Endodermal cell (in vitro differentiated cells): ENCODE measurements around the gene CPLX4. TPM values are rescaled to one million over a fixed set of nuclear protein-coding genes. Genes with fewer than 3 reads are reported as not detected.

Experiments used
- DNase-seq: peaks from one replicate; pipeline ENCODE4 v3.0.0-alpha.2; 2017
- H3K27ac ChIP-seq: 2 replicates; pipeline ENCODE4 v1.5.1; 2013; ENCODE audit warnings: mild to moderate bottlenecking, low read depth, low read length, moderate library complexity
- H3K27me3 ChIP-seq: 2 replicates; pipeline ENCODE4 v1.6.1; 2013; ENCODE audit warnings: mild to moderate bottlenecking, low read length, moderate library complexity; ENCODE audit not compliant: insufficient read depth, control insufficient read depth, poor library complexity, severe bottlenecking
- H3K36me3 ChIP-seq: 2 replicates; pipeline ENCODE4 v1.7.0; 2013; ENCODE audit warnings: mild to moderate bottlenecking, low read length, moderate library complexity; ENCODE audit not compliant: control insufficient read depth, insufficient read depth
- H3K4me1 ChIP-seq: one replicate; pipeline ENCODE4 v1.7.0; 2013; ENCODE audit warnings: low read length; ENCODE audit not compliant: control insufficient read depth, insufficient read depth
- H3K4me3 ChIP-seq: 2 replicates; pipeline ENCODE4 v1.5.1; 2013; ENCODE audit warnings: mild to moderate bottlenecking, low read length, moderate library complexity
- H3K9ac ChIP-seq: 2 replicates; pipeline ENCODE4 v1.6.1; 2013; ENCODE audit warnings: mild to moderate bottlenecking, low read length, moderate library complexity; ENCODE audit not compliant: poor library complexity, severe bottlenecking; ENCODE audit errors: extremely low read depth
- H3K9me3 ChIP-seq: 2 replicates; pipeline ENCODE4 v1.6.1; 2013; ENCODE audit warnings: mild to moderate bottlenecking, low read length, moderate library complexity; ENCODE audit not compliant: control insufficient read depth
- H3K27ac Mint-ChIP-seq: 2 replicates; pipeline ENCODE4 v1.8.0; 2020; ENCODE audit warnings: mixed read lengths
- H3K27me3 Mint-ChIP-seq: 2 replicates; pipeline ENCODE4 v1.8.0; 2021; ENCODE audit warnings: mild to moderate bottlenecking, mixed read lengths; ENCODE audit not compliant: insufficient read depth
- H3K36me3 Mint-ChIP-seq: 2 replicates; pipeline ENCODE4 v1.8.0; 2020; ENCODE audit warnings: low read depth, mixed read lengths
- H3K4me1 Mint-ChIP-seq: 2 replicates; pipeline ENCODE4 v1.8.0; 2020; ENCODE audit warnings: mixed read lengths
- H3K4me3 Mint-ChIP-seq: 2 replicates; pipeline ENCODE4 v1.8.0; 2020; ENCODE audit warnings: mild to moderate bottlenecking, moderate library complexity, mixed read lengths
- H3K9me3 Mint-ChIP-seq: 2 replicates; pipeline ENCODE4 v1.8.0; 2020; ENCODE audit warnings: mild to moderate bottlenecking, mixed read lengths
- WGBS, 2 experiments: methylation state at CpG; one replicate each; pipeline versions ENCODE4 v1.1.5 to v1.1.7; 2013; ENCODE audit warnings: missing lambda C conversion rate in 2 of 2, mixed read lengths in 1 of 2; ENCODE audit not compliant: insufficient coverage in 1 of 2, insufficient read length in 1 of 2; 5-methylcytosine and 5-hydroxymethylcytosine counted together
- total RNA-seq, 2 donors: library from RNA; stranded (reverse); fragmentation: NEBNext Ultra II Directional in 1 of 2; extraction: Animal tissue kit (Norgen Biotek cat#: 25700) in 1 of 2; gene quantifications; 2 replicates in 1 of 2; 3 replicates in 1 of 2; pipeline ENCODE4 v1.2.1, GENCODE V29; 2021
- TF ChIP-seq, protein P1 (sequence below): fragments of 200-600 bp; sonication (generic); conservative IDR thresholded peaks from 2 replicates; pipeline ENCODE4 v1.5.0; 2021; ENCODE audit warnings: antibody characterized with exemption, mild to moderate bottlenecking

CPLX4 gene
- total RNA-seq, 2 donors from 2014 or later: not detected

DNA sequence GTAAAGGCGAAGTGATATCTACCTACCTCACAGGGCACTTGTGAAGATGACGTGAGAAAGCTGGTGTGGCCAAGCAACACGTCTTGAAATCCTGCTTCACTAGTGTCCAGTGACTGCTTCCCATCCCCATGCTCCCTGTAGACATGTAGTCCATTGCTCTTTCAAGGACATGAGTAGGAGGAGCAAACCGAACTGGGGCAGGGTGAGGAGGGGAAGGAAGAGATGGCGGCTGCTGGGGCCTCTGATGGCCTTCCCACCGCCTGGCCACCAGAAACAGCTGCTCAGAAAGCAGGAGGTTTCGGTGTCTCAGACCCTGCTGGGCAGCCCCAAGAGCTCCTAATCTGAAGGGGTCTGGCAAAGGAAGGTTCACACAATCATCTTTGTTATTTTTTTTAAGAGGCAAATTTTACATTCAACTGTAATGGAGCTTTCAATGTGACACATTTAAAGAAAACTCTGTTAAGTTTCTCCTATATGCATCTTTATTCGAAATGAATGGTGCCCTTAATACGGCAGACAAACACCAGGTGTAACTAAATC is 14.7 kb downstream of the CPLX4 start:
- Mint-ChIP-seq H3K4me3 (no peak overlapping the region), H3K27ac (no peak overlapping the region), H3K9me3 (no peaks in the 10 kb centered on the region), H3K4me1 (peaks cover under 1% of the 10 kb centered on the region), H3K27me3 (peaks cover 42% of the 10 kb centered on the region), H3K36me3 (no peaks in the 10 kb centered on the region)
- no peaks in the 10 kb centered on the region for H3K9me3 ChIP-seq
- 84 to 100% methylated on average over 3 to 9 of the region's 9 CpGs for WGBS, 2 experiments
- H3K27ac ChIP-seq: no peak overlapping the region
- no peaks in the 10 kb centered on the region for H3K36me3 ChIP-seq
- H3K4me3 ChIP-seq: no peak overlapping the region
- no peaks in the 10 kb centered on the region for H3K4me1 ChIP-seq
- no peak overlapping the region for H3K9ac ChIP-seq
- peaks cover 32% of the 10 kb centered on the region for H3K27me3 ChIP-seq
- no peak for DNase-seq
- TF ChIP-seq, protein P1, sequence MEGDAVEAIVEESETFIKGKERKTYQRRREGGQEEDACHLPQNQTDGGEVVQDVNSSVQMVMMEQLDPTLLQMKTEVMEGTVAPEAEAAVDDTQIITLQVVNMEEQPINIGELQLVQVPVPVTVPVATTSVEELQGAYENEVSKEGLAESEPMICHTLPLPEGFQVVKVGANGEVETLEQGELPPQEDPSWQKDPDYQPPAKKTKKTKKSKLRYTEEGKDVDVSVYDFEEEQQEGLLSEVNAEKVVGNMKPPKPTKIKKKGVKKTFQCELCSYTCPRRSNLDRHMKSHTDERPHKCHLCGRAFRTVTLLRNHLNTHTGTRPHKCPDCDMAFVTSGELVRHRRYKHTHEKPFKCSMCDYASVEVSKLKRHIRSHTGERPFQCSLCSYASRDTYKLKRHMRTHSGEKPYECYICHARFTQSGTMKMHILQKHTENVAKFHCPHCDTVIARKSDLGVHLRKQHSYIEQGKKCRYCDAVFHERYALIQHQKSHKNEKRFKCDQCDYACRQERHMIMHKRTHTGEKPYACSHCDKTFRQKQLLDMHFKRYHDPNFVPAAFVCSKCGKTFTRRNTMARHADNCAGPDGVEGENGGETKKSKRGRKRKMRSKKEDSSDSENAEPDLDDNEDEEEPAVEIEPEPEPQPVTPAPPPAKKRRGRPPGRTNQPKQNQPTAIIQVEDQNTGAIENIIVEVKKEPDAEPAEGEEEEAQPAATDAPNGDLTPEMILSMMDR: no peak

DNA sequence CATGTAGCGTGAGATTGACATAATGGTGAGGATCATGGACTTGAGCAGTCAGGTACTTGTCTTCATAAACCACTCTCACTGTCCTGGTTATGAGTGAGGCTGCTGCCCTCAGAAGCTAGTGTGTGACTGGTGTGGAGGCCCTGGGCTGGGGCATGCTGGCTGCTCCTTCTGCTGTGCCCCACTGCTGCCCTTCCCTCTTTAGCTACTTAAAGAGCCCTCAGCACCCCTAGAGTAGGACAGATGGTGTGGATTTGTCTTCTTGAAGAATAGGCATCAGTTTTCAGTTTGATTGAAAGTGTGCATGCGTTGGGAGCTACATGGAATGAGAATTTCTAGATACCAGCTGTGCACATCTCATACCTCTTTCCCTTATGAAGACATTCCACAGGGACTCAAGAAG is 15.4 kb downstream of the CPLX4 start:
- Histone ChIP-seq H3K4me3 (no peak overlapping the region), H3K36me3 (no peaks in the 10 kb centered on the region), H3K27me3 (peaks cover 30% of the 10 kb centered on the region), H3K9ac (no peak overlapping the region), H3K9me3 (no peaks in the 10 kb centered on the region), H3K27ac (no peak overlapping the region), H3K4me1 (no peaks in the 10 kb centered on the region)
- 98 to 100% methylated on average over 1 to 2 of the region's 2 CpGs for WGBS, 2 experiments
- Mint-ChIP-seq H3K9me3 (no peaks in the 10 kb centered on the region), H3K27me3 (peaks cover 39% of the 10 kb centered on the region), H3K4me3 (no peak overlapping the region), H3K27ac (no peak overlapping the region), H3K4me1 (peaks cover 2% of the 10 kb centered on the region), H3K36me3 (no peaks in the 10 kb centered on the region)
- TF ChIP-seq, protein P1: no peak
- no peak for DNase-seq

DNA sequence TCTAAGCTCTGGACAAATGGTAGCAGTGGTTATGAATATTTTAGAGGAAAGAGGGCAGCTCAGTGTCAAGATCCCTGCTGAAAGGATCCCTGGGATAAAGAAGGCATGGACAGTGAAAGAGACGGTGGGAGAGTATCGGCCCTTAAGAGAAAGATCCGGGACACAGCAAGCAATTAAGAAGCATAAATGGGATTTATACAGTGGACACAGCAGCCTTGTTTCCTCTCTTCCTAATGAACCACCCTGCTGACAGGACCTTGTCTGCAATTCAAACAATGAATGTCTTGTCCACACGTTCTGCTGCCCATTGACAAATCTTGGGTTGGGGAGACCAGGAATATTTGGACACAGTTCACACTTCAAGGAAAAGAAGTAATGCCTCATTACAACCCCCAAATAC is 16.5 kb downstream of the CPLX4 start:
- Mint-ChIP-seq H3K4me3 (no peak overlapping the region), H3K27me3 (peaks cover 35% of the 10 kb centered on the region), H3K9me3 (no peaks in the 10 kb centered on the region), H3K4me1 (peaks cover 2% of the 10 kb centered on the region), H3K27ac (no peak overlapping the region), H3K36me3 (no peaks in the 10 kb centered on the region)
- Histone ChIP-seq H3K9me3 (no peaks in the 10 kb centered on the region), H3K4me1 (no peaks in the 10 kb centered on the region), H3K36me3 (no peaks in the 10 kb centered on the region), H3K9ac (no peak overlapping the region), H3K27ac (no peak overlapping the region), H3K27me3 (peaks cover 19% of the 10 kb centered on the region), H3K4me3 (no peak overlapping the region)
- TF ChIP-seq, protein P1: no peak
- DNase-seq: no peak
- 90 to 100% methylated on average over 2 to 4 of the region's 4 CpGs for WGBS, 2 experiments
